Ramos (cell line): Measurements from ENCODE around the gene TMEM59.

Experiments used
- in situ Hi-C: fragments of 300-500 bp; cut with MboI; formaldehyde crosslinking; loops from one replicate; pipeline ENCODE4 v1.14.3; 2022; ENCODE audit warnings: low sequenced_read_pairs; ENCODE audit not compliant: unreplicated experiment

Gene TMEM59

DNA sequence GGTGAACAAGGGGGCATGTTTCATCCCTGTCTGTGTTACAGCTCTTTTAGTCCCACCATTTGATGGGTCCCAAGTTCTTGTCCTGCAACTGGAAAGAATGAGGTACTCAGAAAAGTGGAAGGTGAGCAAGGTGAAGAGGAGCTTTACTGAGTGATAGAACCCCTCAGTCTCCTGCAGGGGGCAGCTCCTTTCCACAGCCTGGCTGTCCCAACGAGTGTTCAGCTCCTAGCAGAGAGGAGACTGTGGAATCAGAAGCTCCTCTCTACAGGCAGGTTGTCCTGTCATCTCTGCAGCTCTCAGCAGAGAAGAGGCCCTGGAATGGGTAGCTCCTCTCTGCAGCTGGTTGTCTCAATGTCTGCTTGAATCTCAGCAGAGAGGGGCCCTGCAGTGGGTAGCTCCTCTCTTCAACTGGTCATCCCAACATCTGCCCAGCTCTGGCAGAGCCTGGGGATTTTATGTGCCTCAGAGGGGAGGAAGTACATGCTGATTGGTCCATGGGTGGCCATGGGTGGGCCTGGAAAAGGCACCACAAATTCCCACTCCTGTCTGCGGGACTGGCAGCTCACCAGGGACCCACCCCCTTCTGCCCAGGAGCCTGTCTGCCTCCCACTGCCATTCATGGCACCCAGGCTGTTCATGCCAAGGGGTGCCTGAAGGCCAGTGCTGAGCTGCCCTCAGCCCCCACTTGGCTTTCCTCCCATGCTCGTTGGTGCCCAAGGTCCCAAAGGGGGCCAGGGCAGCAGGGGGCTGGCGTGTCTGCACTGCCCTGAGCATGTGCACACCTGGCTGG lies 60.7 kb downstream of the TMEM59 start:
- in situ Hi-C loops, result no loop called here

DNA sequence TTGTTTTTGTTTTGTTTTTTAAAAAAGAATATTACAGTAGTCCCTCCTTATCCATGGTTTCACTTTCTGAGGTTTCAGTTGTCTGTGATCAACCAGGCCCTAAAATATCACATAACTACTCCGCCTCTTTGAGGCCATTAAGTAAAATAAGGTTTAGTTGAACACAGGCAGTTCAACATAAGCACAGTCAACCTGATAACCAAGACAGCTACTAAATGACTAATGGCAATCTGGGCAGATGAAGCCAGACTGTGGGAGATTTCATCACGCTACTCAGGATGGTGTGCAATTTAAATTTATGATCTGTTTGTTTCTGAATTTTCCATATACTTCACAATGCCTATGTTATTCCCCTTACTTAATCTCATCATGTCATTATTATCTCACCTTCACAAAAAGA lies 65.1 kb downstream of the TMEM59 start:
- in situ Hi-C loops, result no loop called here

DNA sequence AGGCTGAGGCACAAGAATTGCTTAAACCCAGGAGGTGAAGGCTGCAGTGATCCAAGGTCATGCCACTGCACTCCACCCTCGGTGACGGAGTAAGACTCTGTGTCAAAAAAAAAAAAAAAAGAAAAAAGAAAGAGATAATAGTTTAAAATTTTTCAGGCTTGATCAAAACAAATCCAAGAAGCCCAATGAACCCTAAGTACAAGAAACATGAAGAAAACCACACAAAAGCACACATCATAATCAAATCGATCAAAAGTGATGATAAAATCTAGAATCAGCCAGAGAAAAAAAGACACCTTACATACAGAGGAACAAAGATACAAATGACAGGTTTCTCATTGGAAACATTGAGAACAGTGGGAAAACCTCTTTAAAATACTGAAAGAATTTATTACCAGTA lies 66.5 kb downstream of the TMEM59 start:
- in situ Hi-C loops, result no loop called here

DNA sequence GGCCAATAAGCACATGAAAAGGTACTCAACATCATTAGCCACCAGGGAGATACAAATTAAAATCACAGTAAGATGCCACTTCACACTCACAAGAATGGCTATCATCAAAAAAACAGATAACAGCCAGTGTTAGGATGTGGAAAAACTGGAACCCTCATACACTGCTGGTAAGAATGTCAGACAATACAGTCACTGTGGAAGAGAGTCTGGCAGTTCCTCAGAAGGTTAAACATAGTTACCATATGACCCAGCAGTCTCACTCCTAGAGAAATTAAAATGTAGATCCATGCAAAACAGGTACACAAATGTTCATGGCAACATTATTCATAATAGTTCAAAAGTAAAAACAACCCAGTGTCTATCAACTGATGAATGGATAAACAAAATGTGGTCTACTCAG lies 68.3 kb downstream of the TMEM59 start:
- in situ Hi-C loops, result no loop called here

DNA sequence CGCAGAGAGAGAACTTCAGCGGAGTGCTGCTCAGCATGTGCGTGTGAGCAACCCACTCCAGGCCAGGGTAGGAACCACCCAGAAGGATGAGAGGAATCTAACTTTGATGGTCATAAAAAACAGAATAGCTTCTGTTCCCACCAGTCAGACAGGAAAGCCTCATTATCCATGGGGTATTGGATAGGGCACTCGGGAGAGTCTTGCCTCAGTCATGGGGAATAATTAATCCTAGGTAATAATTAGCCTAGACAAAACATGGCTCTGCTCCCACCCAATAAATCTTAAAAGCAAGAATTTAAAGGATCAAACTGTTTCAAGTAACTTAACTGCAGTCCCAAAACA lies 70.3 kb downstream of the TMEM59 start:
- in situ Hi-C loops, result no loop called here

DNA sequence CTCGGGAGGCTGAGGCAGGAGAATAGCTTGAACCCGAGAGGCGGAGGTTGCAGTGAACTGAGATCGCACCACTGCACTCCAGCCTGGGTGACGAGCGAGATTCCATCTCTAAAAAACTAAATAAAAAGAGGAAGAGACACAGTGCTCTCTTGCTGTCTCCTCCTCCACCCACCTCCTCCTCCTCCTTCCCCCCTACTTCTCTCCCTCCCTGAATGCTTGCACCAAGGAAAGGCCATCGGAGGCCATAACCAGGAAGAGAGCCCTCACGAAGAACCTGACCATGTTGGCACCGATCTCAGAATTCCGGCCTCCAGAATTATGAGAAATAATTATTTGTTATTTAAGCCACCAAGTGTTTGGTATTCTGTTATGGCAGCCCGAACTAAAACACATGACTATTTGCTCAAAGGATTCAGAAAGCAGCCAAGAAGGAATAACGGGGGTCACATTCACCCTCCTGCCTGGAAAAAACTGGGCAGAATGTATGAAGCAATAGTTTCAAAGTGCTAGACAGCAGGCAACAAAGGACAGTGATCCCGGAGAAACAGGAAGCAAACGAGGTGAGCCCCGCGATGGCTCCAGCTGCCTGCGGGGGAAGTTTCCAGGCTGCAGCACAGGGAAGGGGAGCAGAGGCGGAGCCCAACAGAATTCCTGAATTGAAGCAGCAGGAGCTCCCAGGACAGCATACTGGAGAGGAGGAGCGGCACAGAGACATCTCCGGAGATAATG lies 70.8 kb downstream of the TMEM59 start:
- in situ Hi-C loops, result no loop called here

DNA sequence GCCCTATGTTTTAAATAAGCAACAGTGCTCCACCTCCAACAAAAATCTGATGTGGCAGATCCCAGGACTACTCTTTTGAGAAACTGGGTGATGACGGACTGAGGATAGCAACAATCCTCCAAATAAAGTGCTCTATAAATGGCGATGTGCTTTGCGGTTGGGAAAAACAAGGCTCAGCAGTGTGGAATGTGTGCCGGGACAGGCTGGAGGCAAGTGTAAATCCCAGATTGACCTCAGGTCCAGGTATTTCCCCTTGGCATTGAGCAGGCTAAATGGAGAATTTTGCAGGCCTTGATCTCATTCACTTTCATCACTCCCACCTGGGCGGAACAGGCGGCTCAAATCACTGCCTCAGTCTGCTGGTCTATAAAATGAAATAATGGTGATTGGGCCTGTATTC lies 71.8 kb downstream of the TMEM59 start:
- in situ Hi-C loops, result no loop called here

DNA sequence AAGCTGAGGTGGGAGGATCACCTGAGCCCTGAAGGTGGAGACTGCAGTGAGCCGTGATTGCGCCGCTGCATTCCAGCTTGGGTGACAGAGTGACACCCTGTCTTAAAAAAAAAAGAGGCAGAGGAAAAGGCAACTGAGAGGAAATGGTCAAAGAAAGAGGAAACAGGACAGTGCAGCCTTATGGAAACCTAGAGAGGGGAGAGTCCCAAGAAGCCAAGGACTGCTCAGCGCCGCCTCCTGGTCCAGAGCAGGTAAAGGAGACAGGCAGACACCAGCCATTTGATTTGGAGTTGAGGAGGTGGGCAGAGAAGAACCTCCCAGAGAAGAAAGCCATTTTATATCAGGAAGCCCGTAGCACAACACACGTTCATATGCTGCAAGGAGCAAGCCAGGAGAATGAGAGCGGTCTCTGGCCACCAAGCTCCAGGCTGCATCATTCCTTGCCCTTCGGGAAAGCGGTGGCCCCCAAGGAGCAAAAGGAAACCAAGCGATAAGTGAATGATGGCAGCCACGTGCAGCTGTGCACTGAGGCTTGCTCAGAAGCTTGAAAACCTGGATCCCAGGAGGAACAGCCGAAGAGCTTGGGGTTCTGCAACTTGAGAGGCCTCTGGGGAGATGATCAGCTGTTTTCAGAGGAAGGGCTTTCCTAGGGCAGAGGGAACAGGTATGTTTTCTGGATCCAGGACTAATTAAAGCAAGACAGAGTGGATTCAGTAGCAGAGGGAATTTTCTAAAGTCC lies 73.1 kb downstream of the TMEM59 start:
- in situ Hi-C loops, result no loop called here
